DND-41 (cell line): Measurements from ENCODE around the gene KRTAP10-6.

ENCODE experiments used
- ATAC-seq: fragments of 200-7000 bp; cut with Tn5 transposase; 3 replicates; pipeline ENCODE4 v1.9.1; 2021; ENCODE audit warnings: low read depth; ENCODE audit not compliant: insufficient read depth
- DNase-seq: peaks from one replicate; pipeline ENCODE4 v3.0.0-alpha.2; 2020
- H2AFZ ChIP-seq: 2 replicates; pipeline ENCODE4 v1.6.0; 2012; ENCODE audit warnings: low read depth, low read length
- H3K27ac ChIP-seq: 2 replicates; pipeline ENCODE4 v1.5.1; 2012; ENCODE audit warnings: low read length, inconsistent platforms
- H3K27me3 ChIP-seq: fragments of 200-600 bp; sonication (generic); 2 replicates; pipeline ENCODE4 v1.6.0; 2012; ENCODE audit warnings: low read length, mild to moderate bottlenecking, inconsistent platforms; ENCODE audit not compliant: insufficient read depth, poor library complexity
- H3K36me3 ChIP-seq: 2 replicates; pipeline ENCODE4 v1.5.1; 2012; ENCODE audit warnings: low read length, inconsistent platforms; ENCODE audit not compliant: insufficient read depth
- H3K4me1 ChIP-seq: 2 replicates; pipeline ENCODE4 v1.5.1; 2012; ENCODE audit warnings: mild to moderate bottlenecking, low read length; ENCODE audit not compliant: insufficient read depth
- H3K4me2 ChIP-seq: 2 replicates; pipeline ENCODE4 v1.6.0; 2012; ENCODE audit warnings: mild to moderate bottlenecking, moderate library complexity, low read length, inconsistent platforms; ENCODE audit not compliant: insufficient read depth
- H3K4me3 ChIP-seq, 2 experiments: fragments of 200-600 bp in 1 of 2; shearing (Covaris generic) in 1 of 2; 2 replicates each; pipeline ENCODE4 v1.5.1; 2012 to 2016; ENCODE audit warnings: inconsistent platforms in 2 of 2, low read length in 2 of 2, mild to moderate bottlenecking in 2 of 2, low read depth in 1 of 2, moderate library complexity in 1 of 2
- H3K79me2 ChIP-seq: 2 replicates; pipeline ENCODE4 v1.6.0; 2012; ENCODE audit warnings: low read length, inconsistent platforms; ENCODE audit not compliant: insufficient read depth
- H3K9ac ChIP-seq: 2 replicates; pipeline ENCODE4 v1.6.0; 2012; ENCODE audit warnings: low read depth, mild to moderate bottlenecking, inconsistent platforms, low read length, moderate library complexity
- H3K9me3 ChIP-seq: 2 replicates; pipeline ENCODE4 v1.5.1; 2012; ENCODE audit warnings: low read length, moderate library complexity, mild to moderate bottlenecking, inconsistent platforms; ENCODE audit not compliant: insufficient read depth, severe bottlenecking
- H4K20me1 ChIP-seq: 2 replicates; pipeline ENCODE4 v1.6.0; 2012; ENCODE audit warnings: low read length; ENCODE audit not compliant: insufficient read depth
- EZH2 ChIP-seq: IDR thresholded peaks from 3 replicates; pipeline ENCODE4 v1.6.1; 2012; ENCODE audit warnings: borderline replicate concordance, low read depth, mild to moderate bottlenecking, moderate library complexity, low read length, inconsistent platforms; ENCODE audit not compliant: severe bottlenecking
- TF ChIP-seq, protein P1 (sequence below): IDR thresholded peaks from 2 replicates; pipeline ENCODE4 v1.5.1; 2012; ENCODE audit warnings: borderline replicate concordance, low read length, moderate library complexity, mild to moderate bottlenecking; ENCODE audit not compliant: poor library complexity, severe bottlenecking; ENCODE audit errors: extremely low read depth

Gene KRTAP10-6

DNA sequence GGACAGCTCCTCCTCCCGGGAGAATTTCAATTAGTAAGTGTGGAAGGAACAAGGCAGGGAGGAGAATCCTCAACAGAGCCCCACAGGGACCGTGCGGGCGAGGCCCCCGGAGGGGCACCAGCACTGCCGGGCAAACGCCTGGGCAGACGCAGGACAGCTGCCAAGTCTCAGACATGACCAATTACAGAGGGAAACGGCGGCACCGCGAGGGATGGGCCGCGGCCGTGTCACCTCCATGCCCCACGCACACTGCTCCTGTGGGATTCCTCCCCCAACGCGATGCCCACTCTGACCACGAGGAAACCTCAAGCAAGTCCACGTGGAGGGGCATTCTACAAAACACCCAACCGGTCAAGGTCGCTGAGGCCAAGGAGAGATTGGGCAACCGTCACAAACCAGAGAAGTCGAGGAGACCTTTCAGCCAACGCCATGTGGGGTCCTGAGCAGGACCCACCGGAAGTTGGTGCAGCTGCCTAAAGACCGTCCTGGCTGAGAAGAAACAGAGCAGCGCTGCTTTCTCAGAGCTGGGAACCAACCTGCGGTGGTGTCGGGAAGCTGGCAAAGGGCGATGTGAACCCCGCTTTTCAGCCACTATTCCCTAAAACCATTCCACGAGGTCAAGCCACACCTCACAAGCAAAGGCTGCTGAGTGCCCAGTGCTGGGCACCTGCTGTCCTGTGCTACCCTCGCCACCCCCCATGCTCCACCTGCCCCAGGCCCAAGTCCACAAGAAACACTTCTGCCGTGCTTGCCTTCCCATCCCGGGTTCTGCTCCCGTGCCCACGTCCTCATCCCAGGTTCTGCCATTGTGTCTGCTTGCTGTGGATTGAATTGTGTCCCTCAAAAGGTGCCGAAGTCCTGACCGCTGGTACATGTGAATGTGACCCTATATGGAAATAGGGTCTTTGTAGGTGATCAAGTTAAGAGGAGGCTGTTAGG is 20.2 kb downstream of the KRTAP10-6 start:
- no peaks in the 10 kb centered on the region for H3K9me3 ChIP-seq
- no peak overlapping the region for H3K4me2 ChIP-seq
- no peak for TF ChIP-seq EZH2
- TF ChIP-seq, protein P1, sequence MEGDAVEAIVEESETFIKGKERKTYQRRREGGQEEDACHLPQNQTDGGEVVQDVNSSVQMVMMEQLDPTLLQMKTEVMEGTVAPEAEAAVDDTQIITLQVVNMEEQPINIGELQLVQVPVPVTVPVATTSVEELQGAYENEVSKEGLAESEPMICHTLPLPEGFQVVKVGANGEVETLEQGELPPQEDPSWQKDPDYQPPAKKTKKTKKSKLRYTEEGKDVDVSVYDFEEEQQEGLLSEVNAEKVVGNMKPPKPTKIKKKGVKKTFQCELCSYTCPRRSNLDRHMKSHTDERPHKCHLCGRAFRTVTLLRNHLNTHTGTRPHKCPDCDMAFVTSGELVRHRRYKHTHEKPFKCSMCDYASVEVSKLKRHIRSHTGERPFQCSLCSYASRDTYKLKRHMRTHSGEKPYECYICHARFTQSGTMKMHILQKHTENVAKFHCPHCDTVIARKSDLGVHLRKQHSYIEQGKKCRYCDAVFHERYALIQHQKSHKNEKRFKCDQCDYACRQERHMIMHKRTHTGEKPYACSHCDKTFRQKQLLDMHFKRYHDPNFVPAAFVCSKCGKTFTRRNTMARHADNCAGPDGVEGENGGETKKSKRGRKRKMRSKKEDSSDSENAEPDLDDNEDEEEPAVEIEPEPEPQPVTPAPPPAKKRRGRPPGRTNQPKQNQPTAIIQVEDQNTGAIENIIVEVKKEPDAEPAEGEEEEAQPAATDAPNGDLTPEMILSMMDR, result no peak
- H3K27ac ChIP-seq, result no peak overlapping the region
- H3K4me3 ChIP-seq, result no peak overlapping the region
- no peak overlapping the region for H3K9ac ChIP-seq
- no peaks in the 10 kb centered on the region for H3K4me1 ChIP-seq
- H4K20me1 ChIP-seq, result no peaks in the 10 kb centered on the region
- no peaks in the 10 kb centered on the region for H3K27me3 ChIP-seq
- no peaks in the 10 kb centered on the region for H3K36me3 ChIP-seq
- ATAC-seq (no peak), DNase-seq (no peak)
- H3K79me2 ChIP-seq, result no peaks in the 10 kb centered on the region
- H2AFZ ChIP-seq, result no peak overlapping the region

DNA sequence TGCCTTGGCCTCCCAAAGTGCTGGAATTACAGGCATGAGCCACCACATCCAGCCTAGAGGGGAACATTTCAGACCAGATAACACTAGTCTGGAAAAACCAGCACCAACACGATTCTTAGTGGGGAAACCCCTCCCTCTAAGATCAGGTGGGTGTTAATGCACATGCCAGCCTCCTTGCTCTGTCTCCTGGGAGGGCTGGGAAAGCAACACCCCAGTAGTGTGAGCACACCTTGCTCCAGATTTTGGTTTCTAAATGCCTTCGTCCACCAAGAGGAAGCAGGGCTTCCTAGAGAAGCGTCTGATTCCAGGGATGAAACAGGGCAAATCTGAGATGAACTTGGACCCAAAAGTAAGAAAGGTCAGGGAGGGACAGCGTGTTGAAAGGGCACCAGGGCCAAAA is 21.0 kb downstream of the KRTAP10-6 start:
- no peak for DNase-seq
- no peaks in the 10 kb centered on the region for H3K79me2 ChIP-seq
- H3K9me3 ChIP-seq, result no peaks in the 10 kb centered on the region
- H2AFZ ChIP-seq, result no peak overlapping the region
- H3K4me3 ChIP-seq, result no peak overlapping the region
- no peak overlapping the region for H3K27ac ChIP-seq
- no peaks in the 10 kb centered on the region for H3K27me3 ChIP-seq
- TF ChIP-seq, protein P1, result no peak
- TF ChIP-seq EZH2, result no peak
- no peak overlapping the region for H3K9ac ChIP-seq
- ATAC-seq, result no peak
- no peaks in the 10 kb centered on the region for H4K20me1 ChIP-seq
- no peaks in the 10 kb centered on the region for H3K4me1 ChIP-seq
- no peaks in the 10 kb centered on the region for H3K36me3 ChIP-seq
- no peak overlapping the region for H3K4me2 ChIP-seq

DNA sequence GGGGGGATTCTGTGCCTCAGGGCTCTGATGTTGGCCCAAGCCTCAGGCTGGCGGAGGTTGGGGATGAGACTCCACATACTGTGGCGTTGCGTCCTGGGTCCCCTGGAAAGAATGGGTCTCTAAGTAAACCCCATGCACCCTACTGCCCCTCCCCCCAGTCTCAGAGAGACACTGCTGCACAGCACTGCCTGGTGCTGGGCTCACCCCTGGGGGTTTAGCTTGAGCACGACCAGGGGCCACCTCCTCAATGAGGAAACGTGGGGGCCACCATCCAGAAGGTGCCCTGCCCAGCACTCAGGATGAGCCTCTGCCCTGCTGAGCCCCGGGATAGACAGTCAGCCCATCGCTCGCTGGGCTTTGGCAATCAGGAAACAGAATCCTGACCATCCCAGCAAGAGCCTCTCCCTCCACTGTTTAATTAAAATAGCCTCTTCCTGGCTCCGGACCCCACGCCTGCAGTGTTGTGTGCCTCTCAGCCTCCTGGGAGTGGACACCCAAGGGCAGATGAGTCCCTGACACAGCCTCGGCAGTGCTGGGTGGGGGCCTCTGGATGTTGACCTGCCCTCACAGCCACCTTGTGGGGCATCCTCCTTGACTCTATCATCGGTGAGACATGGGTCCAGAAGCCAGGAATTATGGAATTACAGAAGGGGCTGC is 22.3 kb downstream of the KRTAP10-6 start:
- no peaks in the 10 kb centered on the region for H3K4me1 ChIP-seq
- H4K20me1 ChIP-seq, result no peaks in the 10 kb centered on the region
- H3K27me3 ChIP-seq, result no peaks in the 10 kb centered on the region
- H3K4me2 ChIP-seq, result no peak overlapping the region
- H3K36me3 ChIP-seq, result no peaks in the 10 kb centered on the region
- TF ChIP-seq, protein P1, result no peak
- TF ChIP-seq EZH2, result no peak
- no peak overlapping the region for H3K4me3 ChIP-seq
- no peak overlapping the region for H3K9ac ChIP-seq
- no peaks in the 10 kb centered on the region for H3K79me2 ChIP-seq
- no peak overlapping the region for H2AFZ ChIP-seq
- H3K9me3 ChIP-seq, result no peaks in the 10 kb centered on the region
- H3K27ac ChIP-seq, result no peak overlapping the region
- ATAC-seq (no peak), DNase-seq (no peak)
